ENCODE measurements around the gene COL4A6.
"Not testable (repeated sequence)": the region's sequence is repeated elsewhere in the genome, so short reads cannot be mapped to it uniquely, and the experiment has no call there.

Gene COL4A6

GRCh38 chrX:108399418-108400165 lies 38.6 kb downstream of the COL4A6 start:
- DNase-seq (ENCODE audit: low read depth) = peak; percentile 59

- peak; percentile 29 for DNase-seq (ENCODE audit: low read depth)
Measured at GRCh38 chrX:108397627-108398391, 40.4 kb downstream of the COL4A6 start.

- no peak for DNase-seq (ENCODE audit: low read depth)
Measured at GRCh38 chrX:108396986-108397385, 41.2 kb downstream of the COL4A6 start.

- no peak for DNase-seq (ENCODE audit: low read depth)
Measured at GRCh38 chrX:108396188-108396891, 41.9 kb downstream of the COL4A6 start.

- DNase-seq (ENCODE audit: low read depth) = not testable (repeated sequence)
Measured at GRCh38 chrX:108390976-108391717, 47.1 kb downstream of the COL4A6 start.

GRCh38 chrX:108384783-108385182 lies 53.4 kb downstream of the COL4A6 start:
- DNase-seq (ENCODE audit: low read depth) = no peak

- no peak for DNase-seq (ENCODE audit: low read depth)
Measured at GRCh38 chrX:108380222-108380621, 58.0 kb downstream of the COL4A6 start.

GRCh38 chrX:108376821-108377220 lies 61.4 kb downstream of the COL4A6 start:
- not testable (repeated sequence) for DNase-seq (ENCODE audit: low read depth)

GRCh38 chrX:108375591-108375990 lies 62.6 kb downstream of the COL4A6 start:
- DNase-seq (ENCODE audit: low read depth) = not testable (repeated sequence)

GRCh38 chrX:108366644-108367406 lies 71.4 kb downstream of the COL4A6 start:
- no peak for DNase-seq (ENCODE audit: low read depth)

GRCh38 chrX:108362026-108362425 lies 76.2 kb downstream of the COL4A6 start:
- DNase-seq (ENCODE audit: low read depth) = no peak

- DNase-seq (ENCODE audit: low read depth) = no peak
Measured at GRCh38 chrX:108361316-108361715, 76.9 kb downstream of the COL4A6 start.

- DNase-seq (ENCODE audit: low read depth) = no peak
Measured at GRCh38 chrX:108359806-108360602, 78.2 kb downstream of the COL4A6 start.

- DNase-seq (ENCODE audit: low read depth) = no peak
Measured at GRCh38 chrX:108353452-108353851, 84.8 kb downstream of the COL4A6 start.

- no peak for DNase-seq (ENCODE audit: low read depth)
Measured at GRCh38 chrX:108349210-108349609, 89.0 kb downstream of the COL4A6 start.

GRCh38 chrX:108348525-108348924 lies 89.7 kb downstream of the COL4A6 start:
- DNase-seq (ENCODE audit: low read depth) = no peak

- DNase-seq (ENCODE audit: low read depth) = no peak
Measured at GRCh38 chrX:108347800-108348199, 90.4 kb downstream of the COL4A6 start.

GRCh38 chrX:108344216-108344615 lies 94.0 kb downstream of the COL4A6 start:
- DNase-seq (ENCODE audit: low read depth) = no peak

- no peak for DNase-seq (ENCODE audit: low read depth)
Measured at GRCh38 chrX:108341947-108342346, 96.3 kb downstream of the COL4A6 start.

- no peak for DNase-seq (ENCODE audit: low read depth)
Measured at GRCh38 chrX:108332281-108332680, 105.9 kb downstream of the COL4A6 start.
